Esophagus muscularis mucosa (tissue), 4 donors: ENCODE measurements around the gene PPM1D.

Experiments
- CTCF ChIP-seq, 3 experiments: fragments of 200-600 bp in 2 of 3; fragments of 450-650 bp in 1 of 3; sonication (generic) in 2 of 3; IDR thresholded peaks; one replicate each; pipeline ENCODE4 v1.5.1; 2017 to 2019; ENCODE audit warnings: antibody characterized with exemption in 3 of 3, mild to moderate bottlenecking in 2 of 3, moderate library complexity in 1 of 3
- EP300 ChIP-seq: sonication (generic); formaldehyde crosslinking; IDR thresholded peaks from one replicate; pipeline ENCODE4 v1.6.1; 2017; ENCODE audit warnings: antibody characterized with exemption
- POLR2A ChIP-seq: fragments of 450-650 bp; IDR thresholded peaks from one replicate; pipeline ENCODE4 v1.6.1; 2017; ENCODE audit warnings: antibody characterized with exemption, moderate library complexity, mild to moderate bottlenecking, low read depth
- POLR2AphosphoS5 ChIP-seq, 2 donors: sonication (generic); formaldehyde crosslinking; IDR thresholded peaks; one replicate each; pipeline ENCODE4 v1.6.1; 2017; ENCODE audit warnings: antibody characterized with exemption in 2 of 2

DNA sequence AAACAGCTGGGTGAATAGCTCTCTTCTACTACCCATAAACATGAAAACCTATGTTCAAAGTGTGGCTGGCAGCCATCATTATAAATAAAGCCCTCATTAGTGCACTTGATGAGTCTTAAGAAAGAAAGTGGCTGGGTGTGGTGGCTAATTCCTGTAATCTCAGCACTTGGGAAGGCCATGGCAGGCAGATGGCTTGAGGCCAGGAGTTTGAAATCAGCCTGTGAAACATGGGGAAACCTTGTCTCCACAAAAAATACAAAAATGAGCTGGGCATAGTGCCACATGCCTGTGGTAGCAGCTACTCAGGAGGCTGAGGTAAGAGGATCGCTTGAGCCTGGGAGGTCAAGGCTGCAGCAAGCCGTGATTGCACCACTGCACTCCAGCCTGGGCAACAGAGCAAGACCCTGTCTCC, 45.6 kb upstream of the PPM1D start:
- TF ChIP-seq POLR2AphosphoS5 (IDR thresholded peaks at IDR 0.05): no peak
- TF ChIP-seq POLR2A: no peak
- no peak for TF ChIP-seq CTCF (IDR thresholded peaks at IDR 0.05)
- TF ChIP-seq EP300: no peak
